Measurements from ENCODE around the gene PPT2. TPM values are rescaled to one million over a fixed set of nuclear protein-coding genes. Genes with fewer than 3 reads are reported as not detected.
A peak's percentile ranks its signal among the peaks of the same experiment; 100 is the strongest.

PPT2 gene
- total RNA-seq, 6 experiments from 2014 or later = 6.4 to 16.0 (median 8.9) TPM

GRCh38 chr6:32177788-32178546, 24.0 kb downstream of the PPT2 start, which contains the start of gene RNF5:
Gene RNF5, plus strand, starts transcription at chr6:32178405. Its CDS starts 107 bp downstream, at chr6:32178512.
- peaks cover 0 to 3% (median 0%) of the 10 kb centered on the region in 4 donors for H3K36me3 ChIP-seq
- TF ChIP-seq CTCF (IDR thresholded peaks at IDR 0.05) = no peak
- TF ChIP-seq POLR2A (IDR thresholded peaks at IDR 0.05) = peak; percentile 31
- ATAC-seq (peak; percentile 71 to 87 (median 82)), DNase-seq (peak; percentile 93 to 97 (median 95))
- H3K9me3 ChIP-seq = no peaks in the 10 kb centered on the region
- H3K4me3 ChIP-seq = peak within 1 kb of the TSS; percentile 54 to 87 (median 85)
- intact Hi-C loops (cut with DNase I) = no loop called here
- under 1% methylated on average over 32 of the region's 33 CpGs for WGBS (ENCODE audit: insufficient coverage, low coverage, low lambda C conversion rate, missing lambda C conversion rate)
- peaks cover 0 to 32% (median 9%) of the 10 kb centered on the region in 4 donors for H3K4me1 ChIP-seq
- peak within 1 kb of the TSS; percentile 73 to 97 (median 82) for H3K27ac ChIP-seq
- H3K27me3 ChIP-seq = no peaks in the 10 kb centered on the region

GRCh38 chr6:32178547-32179440, 24.9 kb downstream of the PPT2 start:
- Histone ChIP-seq H3K36me3 (peaks cover 0 to 3% (median 0%) of the 10 kb centered on the region in 4 donors), H3K27ac (peak overlapping the region; percentile 73 to 97 (median 82)), H3K9me3 (no peaks in the 10 kb centered on the region), H3K4me3 (peak overlapping the region; percentile 54 to 87 (median 85)), H3K27me3 (no peaks in the 10 kb centered on the region), H3K4me1 (peaks cover 0 to 32% (median 9%) of the 10 kb centered on the region in 4 donors)
- ATAC-seq (no peak), DNase-seq (peak in 1 of 3 donors; percentile 79)
- intact Hi-C loops (cut with DNase I) = no loop called here
- WGBS (ENCODE audit: insufficient coverage, low coverage, low lambda C conversion rate, missing lambda C conversion rate) = 4% methylated on average over 14 of the region's 24 CpGs
- TF ChIP-seq POLR2A (IDR thresholded peaks at IDR 0.05) (no peak), CTCF (IDR thresholded peaks at IDR 0.05) (no peak)

GRCh38 chr6:32179766-32180405, 25.9 kb downstream of the PPT2 start:
- Histone ChIP-seq H3K4me1 (peaks cover 0 to 26% (median 7%) of the 10 kb centered on the region in 4 donors), H3K36me3 (peaks cover 0 to 3% (median 0%) of the 10 kb centered on the region in 4 donors), H3K27me3 (no peaks in the 10 kb centered on the region), H3K4me3 (no peak overlapping the region), H3K9me3 (no peaks in the 10 kb centered on the region), H3K27ac (no peak overlapping the region)
- no peak for ATAC-seq
- intact Hi-C loops (cut with DNase I) = no loop called here
- 71% methylated on average over 10 of the region's 10 CpGs for WGBS (ENCODE audit: insufficient coverage, low coverage, low lambda C conversion rate, missing lambda C conversion rate)
- TF ChIP-seq POLR2A (IDR thresholded peaks at IDR 0.05) (no peak), CTCF (IDR thresholded peaks at IDR 0.05) (no peak)
- no peak for DNase-seq

- TF ChIP-seq POLR2A (IDR thresholded peaks at IDR 0.05) (no peak), CTCF (IDR thresholded peaks at IDR 0.05) (no peak)
- intact Hi-C loops (cut with DNase I) = no loop called here
- no peak for DNase-seq
- Histone ChIP-seq H3K36me3 (peaks cover 0 to 3% (median 0%) of the 10 kb centered on the region in 4 donors), H3K27ac (no peak overlapping the region), H3K4me3 (no peak overlapping the region), H3K27me3 (no peaks in the 10 kb centered on the region), H3K9me3 (no peaks in the 10 kb centered on the region), H3K4me1 (peaks cover 0 to 21% (median 4%) of the 10 kb centered on the region in 4 donors)
- WGBS (ENCODE audit: insufficient coverage, low coverage, low lambda C conversion rate, missing lambda C conversion rate) = 91% methylated on average over 6 of the region's 15 CpGs
- ATAC-seq = no peak
These were observed 27.3 kb downstream of the PPT2 start for GRCh38 chr6:32181148-32181702.

Measured in right lobe of liver (tissue), 6 donors.